Gastrocnemius medialis (tissue), 4 donors: ENCODE data around the gene PGD. TPM values are rescaled to one million over a fixed set of nuclear protein-coding genes. Genes with fewer than 3 reads are reported as not detected.

Experiments
- ATAC-seq, 2 donors: fragments of 150-250 bp; one replicate each; pipeline ENCODE4 v1.9.1; 2016
- DNase-seq, 2 donors: peaks; one replicate each; pipeline ENCODE4 v3.0.0-alpha.2; 2019
- H3K27ac ChIP-seq, 4 donors: fragments of 200-600 bp; sonication (generic); 1 replicate in 1 of 4; 2 replicates in 3 of 4; pipeline ENCODE4 v1.5.1; 2016 to 2018; ENCODE audit warnings: mild to moderate bottlenecking in 2 of 4, moderate library complexity in 1 of 4
- H3K27me3 ChIP-seq, 3 donors: fragments of 200-600 bp; sonication (generic) in 2 of 3; 1 replicate in 1 of 3; 2 replicates in 2 of 3; pipeline versions ENCODE4 v1.5.1 to v1.6.0; 2016 to 2019; ENCODE audit warnings: mild to moderate bottlenecking in 1 of 3, moderate library complexity in 1 of 3
- H3K36me3 ChIP-seq, 2 donors: fragments of 200-600 bp; sonication (generic) in 1 of 2; one replicate each; pipeline ENCODE4 v1.5.1; 2017 to 2018
- H3K4me1 ChIP-seq, 2 donors: fragments of 200-600 bp; sonication (generic) in 1 of 2; one replicate each; pipeline ENCODE4 v1.5.1; 2016 to 2017; ENCODE audit warnings: mild to moderate bottlenecking in 2 of 2
- H3K4me3 ChIP-seq, 4 donors: fragments of 200-600 bp; sonication (generic) in 3 of 4; 1 replicate in 1 of 4; 2 replicates in 3 of 4; pipeline ENCODE4 v1.5.1; 2016 to 2019; ENCODE audit warnings: mild to moderate bottlenecking in 2 of 4
- H3K9me3 ChIP-seq, 3 donors: fragments of 200-600 bp; sonication (generic) in 2 of 3; 1 replicate in 1 of 3; 2 replicates in 2 of 3; pipeline ENCODE4 v1.5.1; 2016 to 2019
- CTCF ChIP-seq, 5 experiments: fragments of 450-650 bp in 3 of 5; fragments of 200-600 bp in 2 of 5; sonication (generic) in 2 of 5; IDR thresholded peaks in 4 of 5; conservative IDR thresholded peaks in 1 of 5; 1 replicate in 4 of 5; 2 replicates in 1 of 5; pipeline ENCODE4 v1.5.1; 2016 to 2019; ENCODE audit warnings: antibody characterized with exemption in 5 of 5, mild to moderate bottlenecking in 3 of 5, moderate library complexity in 3 of 5
- POLR2A ChIP-seq, 2 donors: fragments of 450-650 bp; IDR thresholded peaks; one replicate each; pipeline ENCODE4 v1.6.1; 2017; ENCODE audit warnings: antibody characterized with exemption in 2 of 2, mild to moderate bottlenecking in 2 of 2, moderate library complexity in 2 of 2
- in situ Hi-C, 4 donors: fragments of 200-750 bp; cut with MboI; loops; one replicate each; pipeline versions ENCODE4 v1.15.0 to v1.8.0; 2017; ENCODE audit warnings: low sequenced_read_pairs in 4 of 4
- intact Hi-C: fragments of 100-400 bp; cut with DNase I; formaldehyde crosslinking; loops from one replicate; pipeline ENCODE4 v1.15.1; 2023; ENCODE audit warnings: low total_unique reads
- total RNA-seq, 4 donors: library from RNA; depleted of rRNA; stranded (reverse); fragments of >200 nt; gene quantifications; one replicate each; pipeline versions ENCODE4 v1.1.0 to v1.2.3, GENCODE V29; 2016

The PGD gene
- total RNA-seq, 4 donors from 2014 or later: 23.8 to 48.7 (median 39.3) TPM

- Histone ChIP-seq H3K4me1 (peaks cover 0 to 21% of the 10 kb centered on the region in 2 donors), H3K4me3 (peak overlapping the region; percentile 71 to 99 (median 87)), H3K9me3 (no peaks in the 10 kb centered on the region), H3K27ac (peak overlapping the region; percentile 82 to 93 (median 92)), H3K36me3 (peaks cover 0 to 31% of the 10 kb centered on the region in 2 donors), H3K27me3 (no peaks in the 10 kb centered on the region)
- DNase-seq (no peak), ATAC-seq (no peak)
- TF ChIP-seq POLR2A (IDR thresholded peaks at IDR 0.05) (no peak), CTCF (IDR thresholded peaks at IDR 0.05 in 4 of 5, conservative IDR thresholded peaks at IDR 0.05 in 1 of 5) (no peak)
- intact Hi-C loops: loop anchor here (2.0 kb wide), 2 partner anchors 31 to 75 kb away; partner anchors contain the start of genes CENPS and PEX14
- in situ Hi-C loops: no loop called here
Measured at GRCh38 chr1:10399444-10399941, 629 bp downstream of the PGD start.

GRCh38 chr1:10400013-10400412, 1.1 kb downstream of the PGD start:
- H3K36me3 ChIP-seq: peaks cover 0 to 36% of the 10 kb centered on the region in 2 donors
- intact Hi-C loops (no loop called here), in situ Hi-C loops (no loop called here)
- DNase-seq (no peak), ATAC-seq (no peak)
- peak overlapping the region; percentile 71 to 99 (median 87) for H3K4me3 ChIP-seq
- H3K27ac ChIP-seq: peak overlapping the region in 3 of 4 donors; percentile 37 to 93 (median 82)
- H3K4me1 ChIP-seq: peaks cover 0 to 21% of the 10 kb centered on the region in 2 donors
- H3K9me3 ChIP-seq: no peaks in the 10 kb centered on the region
- TF ChIP-seq POLR2A (IDR thresholded peaks at IDR 0.05): no peak
- no peak for TF ChIP-seq CTCF (IDR thresholded peaks at IDR 0.05 in 4 of 5, conservative IDR thresholded peaks at IDR 0.05 in 1 of 5)
- no peaks in the 10 kb centered on the region for H3K27me3 ChIP-seq

- intact Hi-C loops: no loop called here
- H3K4me1 ChIP-seq: peaks cover 0 to 21% of the 10 kb centered on the region in 2 donors
- no peak for DNase-seq
- TF ChIP-seq CTCF (IDR thresholded peaks at IDR 0.05 in 4 of 5, conservative IDR thresholded peaks at IDR 0.05 in 1 of 5): no peak
- TF ChIP-seq POLR2A (IDR thresholded peaks at IDR 0.05): no peak
- ATAC-seq: no peak
- in situ Hi-C loops: no loop called here
- H3K4me3 ChIP-seq: no peak overlapping the region
- no peaks in the 10 kb centered on the region for H3K27me3 ChIP-seq
- H3K27ac ChIP-seq: no peak overlapping the region
- H3K36me3 ChIP-seq: peaks cover 0 to 49% of the 10 kb centered on the region in 2 donors
- H3K9me3 ChIP-seq: no peaks in the 10 kb centered on the region
Measured at GRCh38 chr1:10401281-10401680, 2.4 kb downstream of the PGD start.

- no peaks in the 10 kb centered on the region for H3K9me3 ChIP-seq
- no peak overlapping the region for H3K27ac ChIP-seq
- H3K4me1 ChIP-seq: peaks cover 0 to 21% of the 10 kb centered on the region in 2 donors
- intact Hi-C loops (no loop called here), in situ Hi-C loops (no loop called here)
- ATAC-seq (no peak), DNase-seq (no peak)
- H3K4me3 ChIP-seq: no peak overlapping the region
- no peaks in the 10 kb centered on the region for H3K27me3 ChIP-seq
- H3K36me3 ChIP-seq: peaks cover 0 to 64% of the 10 kb centered on the region in 2 donors
- TF ChIP-seq CTCF (IDR thresholded peaks at IDR 0.05 in 4 of 5, conservative IDR thresholded peaks at IDR 0.05 in 1 of 5): no peak
- no peak for TF ChIP-seq POLR2A (IDR thresholded peaks at IDR 0.05)
Measured at GRCh38 chr1:10402729-10403274, 3.9 kb downstream of the PGD start.
